ENCODE results near the gene SLC66A2.
A peak's percentile ranks its signal among the peaks of the same experiment; 100 is the strongest.
"Not testable (repeated sequence)": the region's sequence is repeated elsewhere in the genome, so short reads cannot be mapped to it uniquely, and the experiment has no call there.

Gene SLC66A2

DNA sequence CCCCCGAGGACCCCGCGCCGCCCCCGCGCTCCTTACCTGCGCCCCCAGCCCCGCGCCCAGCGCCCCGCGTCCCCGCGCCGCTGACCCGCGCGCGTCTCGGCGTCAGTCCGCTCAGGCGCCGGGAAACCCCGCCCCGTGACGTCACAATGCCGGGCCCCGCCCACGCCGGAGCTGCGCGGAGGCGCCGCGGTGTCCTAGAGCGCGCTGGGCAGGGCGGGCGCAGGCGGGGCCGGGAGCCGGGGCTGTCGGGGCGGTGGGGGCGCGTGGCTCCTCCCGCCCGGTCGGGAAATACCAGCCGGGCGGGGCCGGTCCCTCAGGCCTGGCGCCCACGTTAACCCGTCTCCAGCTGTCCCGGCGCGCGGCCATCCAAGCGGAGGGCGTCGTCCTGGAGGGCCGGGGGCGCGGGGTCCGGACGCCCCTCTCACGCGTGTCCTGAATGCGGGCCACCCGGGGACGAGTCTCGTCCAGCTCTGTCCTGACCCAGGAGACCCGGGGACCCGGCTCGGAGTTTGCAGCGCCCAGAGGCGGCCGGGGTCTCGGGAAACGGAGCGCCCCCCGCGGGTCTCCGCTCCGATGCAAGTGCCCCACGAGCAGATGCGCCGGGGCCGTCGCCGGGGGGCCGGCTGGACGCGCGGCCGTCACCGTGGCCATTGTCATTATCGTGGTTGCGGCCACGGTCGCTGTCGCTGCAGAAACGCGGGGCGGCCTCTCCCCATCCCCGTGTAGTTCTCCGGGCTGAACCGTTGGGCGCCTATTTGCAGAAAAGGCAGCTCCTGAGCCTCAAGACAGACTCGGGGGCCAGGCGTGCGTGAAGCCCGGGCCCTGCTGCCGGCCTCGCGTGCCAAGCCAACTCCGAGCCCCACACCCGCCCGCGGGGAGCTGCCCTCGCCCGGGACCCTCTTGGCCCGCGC lies at the start of gene SLC66A2:
SLC66A2 (minus strand) TSS at position 109 of the 911 bp plus-strand sequence. CDS start 727 bp downstream, outside the sequence.
- DNase-seq (ENCODE audit: low spot score) = peak; percentile 94

DNA sequence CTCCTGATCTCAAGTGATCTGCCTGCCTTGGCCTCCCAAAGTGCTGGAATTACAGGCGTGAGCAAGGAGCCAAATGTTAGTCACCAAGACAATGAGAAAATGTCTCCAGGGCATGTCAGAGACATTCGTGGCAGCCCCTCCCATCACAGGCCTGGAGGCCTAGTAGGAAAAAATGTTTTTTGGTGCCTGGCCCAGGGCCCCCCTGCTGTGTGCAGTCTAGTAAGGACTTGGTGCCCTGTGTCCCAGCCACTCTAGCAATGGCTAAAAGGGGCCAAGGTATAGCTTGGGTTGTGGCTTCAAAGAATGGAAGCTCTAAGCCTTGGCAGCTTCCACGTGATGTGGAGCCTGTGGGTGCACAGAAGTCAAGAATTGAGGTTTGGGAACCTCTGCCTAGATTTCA lies 49.4 kb upstream of the SLC66A2 start:
- DNase-seq (ENCODE audit: low spot score) = no peak

DNA sequence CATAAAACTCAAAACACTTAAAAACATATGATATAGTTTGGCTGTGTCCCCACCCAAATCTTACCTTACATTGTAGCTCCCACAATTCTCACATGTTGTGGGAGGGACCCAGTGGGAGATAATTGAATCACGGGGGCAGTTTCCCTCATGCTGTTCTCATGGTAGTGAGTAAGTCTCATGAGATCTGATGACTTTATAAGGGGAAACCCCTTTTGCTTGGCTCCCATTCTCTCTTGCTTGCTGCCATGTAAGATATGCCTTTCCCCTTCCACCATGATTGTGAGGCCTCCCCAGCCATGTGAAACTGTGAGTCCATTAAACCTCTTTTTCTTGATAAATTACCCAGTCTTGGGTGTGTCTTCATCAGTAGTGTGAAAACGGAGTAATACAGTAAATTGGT lies 48.2 kb upstream of the SLC66A2 start:
- not testable (repeated sequence) for DNase-seq (ENCODE audit: low spot score)

GRCh38 chr18:79991494-79991893 lies 40.0 kb upstream of the SLC66A2 start:
- no peak for DNase-seq (ENCODE audit: low spot score)

DNA sequence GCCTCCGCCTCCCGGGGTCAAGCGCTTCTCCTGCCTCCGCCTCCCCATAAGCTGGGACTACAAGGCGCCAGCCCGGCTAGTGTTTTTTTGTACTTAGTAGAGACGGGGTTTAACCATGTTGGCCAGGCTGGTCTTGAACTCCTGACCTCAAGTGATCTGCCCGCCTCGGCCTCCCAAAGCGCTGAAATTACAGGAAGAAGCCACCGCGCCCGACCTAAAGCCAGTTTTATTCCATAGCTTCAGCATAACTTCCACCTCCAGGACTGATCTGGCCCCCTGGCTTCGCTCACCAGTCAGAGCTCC lies 37.7 kb upstream of the SLC66A2 start:
- DNase-seq (ENCODE audit: low spot score) = no peak

DNA sequence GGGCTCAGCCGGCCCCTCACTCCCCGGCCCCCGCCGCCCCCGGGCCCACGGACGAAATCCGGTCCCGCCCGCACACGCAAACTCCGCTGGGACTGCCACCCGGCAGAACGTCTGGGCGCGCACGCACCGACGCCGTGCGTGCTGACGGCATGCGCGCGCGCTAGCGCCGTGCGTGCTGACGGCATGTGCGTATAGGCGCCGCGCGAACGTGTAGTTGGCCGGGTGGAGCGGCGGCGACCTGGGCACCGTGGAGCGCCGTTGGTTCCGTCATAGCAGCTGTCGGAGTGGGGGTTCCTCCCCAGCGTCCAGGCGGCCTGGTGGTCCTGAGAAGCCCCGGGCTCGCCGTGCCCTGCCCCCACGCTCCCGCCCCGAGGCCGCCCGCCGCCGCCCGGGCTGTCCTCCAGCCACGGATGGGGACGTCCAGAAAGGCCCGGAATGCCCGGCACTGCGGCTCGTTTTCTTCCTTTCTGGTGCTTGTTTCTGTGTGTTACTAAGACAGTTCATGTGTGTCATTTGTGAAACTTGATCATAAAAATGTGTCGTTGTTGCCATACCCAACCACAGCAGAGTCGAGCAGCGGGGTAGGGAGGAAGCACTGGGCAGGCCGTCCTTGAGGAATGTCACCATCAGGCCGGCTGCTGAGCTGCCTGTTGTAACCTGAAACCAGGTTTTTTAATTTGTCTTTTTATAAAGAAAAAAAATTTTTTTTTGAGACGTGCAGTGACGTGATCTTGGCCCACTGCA lies 37.2 kb upstream of the SLC66A2 start, which contains the start of gene TXNL4A:
TXNL4A (minus strand) TSS at position 113 of the 744 bp plus-strand sequence. CDS start 171 bp downstream, outside the sequence.
- peak; percentile 81 for DNase-seq (ENCODE audit: low spot score)

- DNase-seq (ENCODE audit: low spot score) = peak; percentile 40
These were observed 36.6 kb upstream of the SLC66A2 start for GRCh38 chr18:79988071-79988450.

DNA sequence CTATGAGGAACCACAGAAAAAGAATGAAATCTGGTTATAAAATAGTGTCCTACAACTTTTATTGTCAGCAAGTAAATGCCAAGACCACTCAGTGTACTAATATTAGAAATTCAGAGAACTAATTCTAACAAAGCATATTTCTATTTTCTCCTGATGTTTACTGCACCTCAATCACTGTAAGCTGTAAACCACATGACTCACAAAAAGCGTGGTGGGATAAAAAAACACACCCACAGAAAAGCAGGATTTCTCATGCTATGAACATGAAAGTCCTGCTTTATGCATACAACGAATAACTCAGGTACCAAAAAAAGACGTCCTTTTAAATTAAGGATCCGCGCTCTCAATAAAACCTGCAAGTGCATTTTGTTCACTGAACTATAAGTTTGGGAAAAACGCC lies 36.1 kb upstream of the SLC66A2 start:
- DNase-seq (ENCODE audit: low spot score) = no peak

- DNase-seq (ENCODE audit: low spot score) = no peak
These were observed 35.3 kb upstream of the SLC66A2 start for GRCh38 chr18:79986726-79987125.

DNA sequence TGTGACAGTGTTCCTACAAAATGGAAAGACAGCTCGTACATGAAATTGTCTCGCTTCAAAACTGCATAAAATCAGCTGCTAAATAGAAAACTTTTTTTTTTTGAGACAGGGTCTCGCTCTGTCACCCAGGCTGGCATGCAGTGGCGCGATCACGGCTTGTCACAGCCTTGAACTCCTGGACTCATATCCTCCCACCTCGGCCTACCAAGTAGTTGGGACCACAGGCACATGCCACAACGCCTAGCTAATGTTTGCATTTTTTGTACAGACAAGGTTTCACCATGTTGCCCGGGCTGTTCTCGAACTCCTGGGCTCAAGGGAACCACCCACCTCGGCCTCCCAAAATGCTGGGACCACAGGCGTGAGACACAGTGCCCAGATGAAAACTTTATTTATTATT lies 33.7 kb upstream of the SLC66A2 start:
- DNase-seq (ENCODE audit: low spot score) = no peak

DNA sequence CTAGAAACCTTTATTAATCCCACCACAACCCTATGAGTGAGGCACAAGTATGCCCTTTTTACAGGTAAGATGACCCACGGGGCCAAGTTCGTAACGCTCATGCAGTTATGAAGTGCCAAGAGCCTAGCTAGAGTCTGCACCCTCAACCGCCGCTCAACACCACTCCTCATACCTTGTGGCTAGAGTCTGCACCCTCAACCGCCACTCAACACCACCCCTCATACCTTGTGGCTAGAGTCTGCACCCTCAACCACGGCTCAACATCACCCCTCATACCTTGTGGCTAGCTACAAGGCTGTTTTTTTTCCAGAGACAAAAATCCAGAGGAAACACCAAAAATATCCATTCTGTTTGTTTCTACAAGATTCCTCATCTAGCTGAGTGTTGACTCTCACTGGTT lies 32.3 kb upstream of the SLC66A2 start:
- no peak for DNase-seq (ENCODE audit: low spot score)

DNA sequence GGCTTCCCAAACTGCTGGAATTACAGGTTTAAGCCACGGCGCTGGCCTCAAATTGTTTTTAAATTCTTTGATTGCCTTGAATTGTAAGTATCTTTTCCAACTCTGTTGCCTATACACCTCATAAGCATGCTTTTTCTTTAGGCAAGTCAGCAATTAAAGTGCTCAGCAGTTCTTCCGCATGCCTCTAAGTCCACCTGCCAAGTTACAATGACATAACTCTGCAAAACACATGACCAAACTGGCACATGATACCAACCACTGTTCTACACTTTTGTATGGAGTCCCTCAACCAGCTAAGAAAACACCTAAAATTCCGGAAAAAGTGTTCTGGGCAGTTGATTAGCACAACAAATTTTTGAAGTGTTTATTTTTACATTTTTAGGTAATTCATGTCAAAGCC lies 31.8 kb upstream of the SLC66A2 start:
- DNase-seq (ENCODE audit: low spot score) = no peak

- no peak for DNase-seq (ENCODE audit: low spot score)
These were observed 31.3 kb upstream of the SLC66A2 start for GRCh38 chr18:79982736-79983135.

DNA sequence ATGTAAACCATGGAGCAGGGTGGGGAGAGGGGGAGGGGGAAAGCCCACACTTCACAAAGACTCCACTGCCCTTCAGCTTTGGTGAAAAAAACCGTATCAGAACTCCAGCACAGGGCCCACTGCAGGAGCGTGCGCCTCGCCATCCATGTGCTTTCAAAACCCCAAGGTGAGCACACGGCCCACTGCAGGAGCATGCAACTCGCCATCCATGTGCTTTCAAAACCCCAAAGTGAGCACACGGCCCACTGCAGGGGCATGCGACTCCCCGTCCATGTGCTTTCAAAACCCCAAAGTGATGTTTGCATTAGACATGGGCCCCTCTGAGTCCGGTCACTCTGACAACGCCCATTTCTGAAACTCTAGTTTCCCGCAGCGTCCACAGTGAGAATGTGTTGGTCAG lies 29.1 kb upstream of the SLC66A2 start:
- DNase-seq (ENCODE audit: low spot score) = no peak

DNA sequence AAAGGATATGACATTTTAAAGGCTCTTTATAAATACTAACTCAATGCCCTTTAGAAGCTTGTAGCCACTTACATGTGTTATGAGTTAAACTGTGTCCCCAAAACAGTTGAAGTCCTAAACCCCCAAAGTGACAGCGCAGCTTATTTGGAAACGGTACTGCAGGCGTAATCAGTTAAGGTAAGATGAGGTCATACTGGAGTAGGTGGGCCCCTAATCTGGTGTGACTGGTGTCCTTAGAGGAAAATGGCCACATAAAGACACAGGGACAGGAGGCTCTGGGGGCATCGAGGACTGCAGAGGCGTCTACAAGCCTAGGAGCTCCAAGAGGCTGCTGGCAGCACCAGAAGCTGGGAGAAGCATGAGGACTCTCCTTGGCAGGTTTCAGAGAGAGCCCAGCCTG lies 28.4 kb upstream of the SLC66A2 start:
- DNase-seq (ENCODE audit: low spot score) = no peak

DNA sequence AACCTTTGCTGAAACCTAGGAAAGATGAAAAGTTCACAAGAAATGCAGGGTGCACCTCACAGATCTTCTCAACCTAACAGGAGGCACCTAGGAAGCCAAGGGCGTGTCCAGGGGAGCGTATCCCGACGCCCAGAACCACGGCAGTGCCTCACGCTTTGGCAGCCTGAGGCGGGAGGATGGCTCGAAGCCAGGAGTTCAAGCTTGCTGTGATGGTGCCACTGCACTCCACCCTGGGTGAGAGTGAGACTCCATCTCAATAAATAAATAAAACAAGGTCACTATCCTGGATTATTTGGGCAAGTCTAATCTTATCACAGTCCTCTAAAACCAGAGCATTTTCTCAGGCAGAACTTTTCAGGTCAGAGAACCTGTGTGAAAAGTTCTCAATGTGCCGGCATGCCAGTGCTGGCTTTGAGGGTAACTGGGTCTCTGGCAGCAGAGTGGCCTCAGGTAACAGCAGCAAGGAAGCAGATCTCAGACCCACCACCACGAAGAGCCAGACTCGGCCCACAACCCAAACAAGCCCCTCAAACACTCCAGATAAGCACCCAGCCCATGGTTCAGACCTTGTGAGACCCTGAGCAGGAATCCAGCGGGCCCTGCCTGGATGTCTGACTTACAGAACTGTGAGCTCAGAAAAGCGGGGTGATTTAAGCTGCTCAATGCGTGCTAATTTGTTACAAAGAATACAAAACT lies 24.7 kb upstream of the SLC66A2 start:
- DNase-seq (ENCODE audit: low spot score) = no peak

DNA sequence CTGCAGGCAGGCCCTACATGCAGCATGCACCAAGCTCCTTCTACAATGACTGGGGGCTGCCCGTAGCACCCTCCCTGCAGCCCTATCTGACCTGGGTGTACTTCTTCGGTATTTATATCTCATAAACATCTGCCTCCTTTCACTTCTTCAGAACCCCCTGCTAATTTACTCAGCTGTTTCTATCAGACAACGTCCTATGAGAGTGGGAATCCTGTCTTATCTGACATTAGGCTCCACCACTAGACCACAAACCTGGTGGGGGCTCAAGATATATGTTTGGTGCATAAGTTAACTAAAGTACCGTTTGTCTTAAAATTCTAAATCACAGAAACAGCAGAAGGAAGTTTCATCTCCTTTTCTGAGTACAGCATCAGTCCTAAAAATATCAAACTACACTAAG lies 23.6 kb upstream of the SLC66A2 start:
- no peak for DNase-seq (ENCODE audit: low spot score)

DNA sequence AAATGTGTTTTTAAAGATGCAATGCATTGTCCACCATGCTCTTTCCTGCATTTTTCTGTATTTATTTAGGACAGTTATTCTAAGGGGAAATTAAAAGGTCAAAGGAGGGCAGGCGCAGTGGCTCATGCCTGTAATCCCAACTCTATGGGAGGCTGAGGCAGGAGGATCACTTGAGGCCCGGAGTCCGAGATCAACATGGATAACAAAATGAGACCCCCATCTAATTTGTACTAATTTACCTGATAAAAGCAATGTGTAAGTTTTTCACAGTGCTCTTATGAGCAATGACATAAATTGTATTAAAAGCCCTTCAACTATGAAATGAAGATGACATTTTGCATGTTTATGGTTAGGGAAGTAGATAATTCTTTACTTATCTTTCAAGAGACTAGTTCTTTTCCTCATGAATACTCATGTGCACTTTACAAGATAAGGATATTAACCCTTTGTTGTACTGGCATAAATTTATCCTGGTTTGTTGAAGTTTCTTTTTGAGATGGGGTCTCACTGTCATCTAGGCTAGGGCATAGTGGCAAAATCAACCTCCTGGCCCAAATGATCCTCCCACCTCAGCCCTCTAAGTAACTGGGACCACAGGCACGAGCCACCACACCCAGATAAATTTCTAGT lies 22.7 kb upstream of the SLC66A2 start:
- no peak for DNase-seq (ENCODE audit: low spot score)

DNA sequence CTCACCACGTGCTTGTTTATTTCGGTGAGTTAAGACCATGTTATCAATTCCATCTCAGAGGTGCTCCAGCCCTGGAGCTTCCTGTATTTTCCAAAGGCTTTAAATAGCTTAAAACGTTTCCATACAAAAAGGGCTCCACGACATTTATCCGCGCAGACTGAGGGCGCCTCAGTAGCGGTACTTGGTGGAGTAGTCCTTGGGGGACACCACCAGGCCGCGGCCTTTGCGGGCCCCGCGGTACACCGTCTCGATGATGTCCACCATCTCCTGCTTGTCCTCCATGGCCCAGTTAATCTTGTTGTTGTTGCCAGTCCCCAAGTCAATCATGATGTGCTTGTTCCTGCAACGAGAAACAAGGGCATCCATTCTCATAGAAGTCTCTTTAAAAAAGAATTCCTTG lies 22.1 kb upstream of the SLC66A2 start:
- DNase-seq (ENCODE audit: low spot score) = no peak

DNA sequence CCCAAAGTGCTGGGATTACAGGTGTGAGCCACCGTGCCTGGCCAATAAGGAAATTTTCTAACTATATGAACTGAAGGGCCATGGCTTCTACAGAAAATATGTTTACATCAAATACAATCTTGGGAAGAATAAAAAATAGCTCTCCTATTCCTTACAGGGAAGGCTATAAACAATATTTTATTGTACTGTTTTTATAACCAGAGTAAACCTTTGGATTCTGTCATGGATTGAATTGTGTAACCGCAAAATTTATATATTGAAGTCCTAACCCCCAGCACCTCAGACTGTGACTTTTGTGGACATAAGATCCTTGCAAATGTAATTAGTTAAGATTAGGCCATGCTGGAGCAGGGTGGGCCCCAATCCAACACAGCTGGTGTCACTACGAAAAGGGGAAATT lies 21.3 kb upstream of the SLC66A2 start:
- DNase-seq (ENCODE audit: low spot score) = no peak

GRCh38 chr18:79971986-79972385 lies 20.5 kb upstream of the SLC66A2 start:
- no peak for DNase-seq (ENCODE audit: low spot score)

GRCh38 chr18:79971211-79971952 lies 19.9 kb upstream of the SLC66A2 start:
- no peak for DNase-seq (ENCODE audit: low spot score)

Data from CD4-positive, alpha-beta T cell treated with Interleukin-15 for 4 hours (primary cell).